OCI-LY3 (cell line): Measurements from ENCODE around the gene PARD3.

Experiments used
- EZH2phosphoT487 ChIP-seq: fragments of 200-600 bp; shearing (Covaris generic); IDR thresholded peaks from 2 replicates; pipeline ENCODE4 v1.6.1; 2018; ENCODE audit warnings: antibody characterized with exemption, mixed run types, low read depth
- TF ChIP-seq, protein P1 (sequence below): fragments of 200-600, 300-600 bp; sonication (generic); IDR thresholded peaks from 2 replicates; pipeline ENCODE4 v1.5.1; 2014; ENCODE audit warnings: antibody characterized with exemption, low read length, low read depth

DNA sequence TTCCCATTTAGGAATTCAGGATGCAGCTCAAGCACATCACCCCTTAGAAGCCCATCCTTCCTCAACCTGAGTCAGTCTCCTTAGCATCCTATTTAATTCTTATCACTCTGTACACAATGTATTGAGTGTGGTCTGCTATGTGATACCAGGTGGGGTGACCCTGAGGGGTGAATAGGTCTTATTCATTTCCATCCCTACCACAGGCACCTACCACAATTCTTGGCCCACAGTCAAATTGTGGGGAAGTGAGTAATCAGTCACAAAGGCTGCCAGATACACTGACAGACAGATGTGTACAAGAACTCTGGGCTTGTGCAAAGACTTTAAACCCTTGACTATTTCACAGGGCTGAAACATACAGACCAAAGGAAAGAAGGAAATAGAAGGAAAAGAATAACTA lies 560.5 kb downstream of the PARD3 start:
- TF ChIP-seq, protein P1, sequence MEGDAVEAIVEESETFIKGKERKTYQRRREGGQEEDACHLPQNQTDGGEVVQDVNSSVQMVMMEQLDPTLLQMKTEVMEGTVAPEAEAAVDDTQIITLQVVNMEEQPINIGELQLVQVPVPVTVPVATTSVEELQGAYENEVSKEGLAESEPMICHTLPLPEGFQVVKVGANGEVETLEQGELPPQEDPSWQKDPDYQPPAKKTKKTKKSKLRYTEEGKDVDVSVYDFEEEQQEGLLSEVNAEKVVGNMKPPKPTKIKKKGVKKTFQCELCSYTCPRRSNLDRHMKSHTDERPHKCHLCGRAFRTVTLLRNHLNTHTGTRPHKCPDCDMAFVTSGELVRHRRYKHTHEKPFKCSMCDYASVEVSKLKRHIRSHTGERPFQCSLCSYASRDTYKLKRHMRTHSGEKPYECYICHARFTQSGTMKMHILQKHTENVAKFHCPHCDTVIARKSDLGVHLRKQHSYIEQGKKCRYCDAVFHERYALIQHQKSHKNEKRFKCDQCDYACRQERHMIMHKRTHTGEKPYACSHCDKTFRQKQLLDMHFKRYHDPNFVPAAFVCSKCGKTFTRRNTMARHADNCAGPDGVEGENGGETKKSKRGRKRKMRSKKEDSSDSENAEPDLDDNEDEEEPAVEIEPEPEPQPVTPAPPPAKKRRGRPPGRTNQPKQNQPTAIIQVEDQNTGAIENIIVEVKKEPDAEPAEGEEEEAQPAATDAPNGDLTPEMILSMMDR: no peak
- TF ChIP-seq EZH2phosphoT487: no peak
